AG09319 (cell line): ENCODE data around the gene POLD1.
"Not testable (repeated sequence)": the region's sequence is repeated elsewhere in the genome, so short reads cannot be mapped to it uniquely, and the experiment has no call there.

Source experiments
- DNase-seq: peaks from one replicate; pipeline ENCODE4 v3.0.0-alpha.2; 2010; ENCODE audit warnings: low read depth; ENCODE audit errors: extremely low read depth
- TF ChIP-seq, protein P1 (sequence below): IDR thresholded peaks from 2 replicates; pipeline ENCODE4 v1.5.1; 2011; ENCODE audit warnings: low read depth, mild to moderate bottlenecking, inconsistent platforms, low read length, moderate library complexity

POLD1 gene

DNA sequence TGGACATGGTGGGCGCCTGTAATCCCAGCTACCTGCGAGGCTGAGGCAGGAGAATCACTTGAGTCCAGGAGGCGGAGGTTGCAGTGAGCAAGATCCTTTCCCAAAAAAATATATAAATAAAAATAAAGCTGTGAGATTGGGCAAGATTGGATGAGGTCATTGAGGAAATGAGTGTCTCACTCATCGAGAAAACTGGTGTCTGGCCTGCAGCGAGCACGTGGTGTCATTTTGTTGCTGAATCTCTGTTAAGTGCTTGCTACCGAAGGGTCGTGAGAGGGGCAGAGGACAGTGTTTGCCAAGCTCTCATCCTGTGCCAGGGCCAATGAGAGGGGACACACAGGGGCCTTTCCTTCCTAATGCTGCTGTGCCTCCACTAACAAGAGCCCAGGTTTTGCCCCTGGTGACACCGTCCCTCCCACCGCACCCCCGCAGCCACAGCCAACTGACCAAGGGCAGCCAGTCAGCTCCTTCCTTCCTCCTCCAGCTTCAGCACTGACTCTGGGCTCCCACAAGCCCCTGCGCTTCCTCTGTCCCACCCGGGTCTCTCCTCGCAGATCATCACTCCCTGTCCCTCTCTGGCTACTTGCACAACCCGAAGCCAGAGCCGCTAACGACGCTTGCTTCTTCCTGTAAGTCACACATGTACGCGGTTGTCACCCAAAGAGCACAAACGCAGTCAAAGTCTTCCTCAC, 3.2 kb downstream of the POLD1 start:
- no peak for DNase-seq
- TF ChIP-seq, protein P1, sequence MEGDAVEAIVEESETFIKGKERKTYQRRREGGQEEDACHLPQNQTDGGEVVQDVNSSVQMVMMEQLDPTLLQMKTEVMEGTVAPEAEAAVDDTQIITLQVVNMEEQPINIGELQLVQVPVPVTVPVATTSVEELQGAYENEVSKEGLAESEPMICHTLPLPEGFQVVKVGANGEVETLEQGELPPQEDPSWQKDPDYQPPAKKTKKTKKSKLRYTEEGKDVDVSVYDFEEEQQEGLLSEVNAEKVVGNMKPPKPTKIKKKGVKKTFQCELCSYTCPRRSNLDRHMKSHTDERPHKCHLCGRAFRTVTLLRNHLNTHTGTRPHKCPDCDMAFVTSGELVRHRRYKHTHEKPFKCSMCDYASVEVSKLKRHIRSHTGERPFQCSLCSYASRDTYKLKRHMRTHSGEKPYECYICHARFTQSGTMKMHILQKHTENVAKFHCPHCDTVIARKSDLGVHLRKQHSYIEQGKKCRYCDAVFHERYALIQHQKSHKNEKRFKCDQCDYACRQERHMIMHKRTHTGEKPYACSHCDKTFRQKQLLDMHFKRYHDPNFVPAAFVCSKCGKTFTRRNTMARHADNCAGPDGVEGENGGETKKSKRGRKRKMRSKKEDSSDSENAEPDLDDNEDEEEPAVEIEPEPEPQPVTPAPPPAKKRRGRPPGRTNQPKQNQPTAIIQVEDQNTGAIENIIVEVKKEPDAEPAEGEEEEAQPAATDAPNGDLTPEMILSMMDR: no peak

DNA sequence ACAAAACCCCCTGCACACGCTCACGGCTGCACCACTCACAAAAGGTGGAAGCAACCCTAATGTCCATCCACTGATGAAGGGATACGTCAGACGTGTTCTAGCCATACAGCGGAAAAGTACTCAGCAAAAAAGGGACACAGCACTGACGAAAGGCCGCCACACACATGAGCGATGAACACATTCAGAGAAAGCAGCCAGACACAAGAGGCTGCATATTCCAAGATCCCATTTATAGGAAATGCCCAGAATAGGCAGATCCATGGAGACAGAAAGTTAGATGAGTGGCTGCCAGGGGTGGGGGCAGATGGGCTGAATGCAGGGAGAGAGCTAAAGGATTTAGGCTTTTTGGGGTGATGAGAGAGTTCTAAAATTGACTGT, 3.7 kb downstream of the POLD1 start:
- DNase-seq: no peak
- TF ChIP-seq, protein P1: no peak

DNA sequence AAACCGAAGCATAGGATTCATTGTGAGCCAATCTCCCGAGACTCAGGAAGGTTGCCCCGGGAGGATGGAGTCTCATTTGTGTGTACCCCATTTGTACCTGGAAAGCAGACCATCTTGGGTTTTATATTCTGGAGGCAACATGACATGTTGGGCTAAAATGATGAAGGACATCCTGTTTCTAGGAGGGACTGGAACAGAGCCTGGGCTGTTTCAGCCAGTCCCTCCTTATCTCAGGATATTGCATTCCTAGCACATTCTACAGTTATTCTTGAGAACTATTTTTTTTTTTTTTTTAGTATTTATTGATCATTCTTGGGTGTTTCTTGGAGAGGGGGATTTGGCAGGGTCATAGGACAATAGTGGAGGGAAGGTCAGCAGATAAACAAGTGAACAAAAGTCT, 6.1 kb downstream of the POLD1 start:
- DNase-seq: not testable (repeated sequence)

DNA sequence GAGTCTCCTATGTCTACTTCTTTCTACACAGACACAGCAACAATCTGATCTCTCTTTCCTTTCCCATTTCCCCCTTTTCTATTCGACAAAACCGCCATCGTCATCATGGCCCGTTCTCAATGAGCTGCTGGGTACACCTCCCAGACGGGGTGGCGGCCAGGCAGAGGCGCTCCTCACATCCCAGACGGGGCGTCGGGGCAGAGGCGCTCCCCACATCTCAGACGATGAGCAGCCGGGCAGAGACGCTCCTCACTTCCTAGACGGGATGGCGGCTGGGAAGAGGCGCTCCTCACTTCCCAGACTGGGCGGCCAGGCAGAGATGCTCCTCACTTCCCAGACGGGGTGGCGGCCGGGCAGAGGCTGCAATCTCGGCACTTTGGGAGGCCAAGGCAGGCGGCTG, 6.8 kb downstream of the POLD1 start:
- DNase-seq: not testable (repeated sequence)

DNA sequence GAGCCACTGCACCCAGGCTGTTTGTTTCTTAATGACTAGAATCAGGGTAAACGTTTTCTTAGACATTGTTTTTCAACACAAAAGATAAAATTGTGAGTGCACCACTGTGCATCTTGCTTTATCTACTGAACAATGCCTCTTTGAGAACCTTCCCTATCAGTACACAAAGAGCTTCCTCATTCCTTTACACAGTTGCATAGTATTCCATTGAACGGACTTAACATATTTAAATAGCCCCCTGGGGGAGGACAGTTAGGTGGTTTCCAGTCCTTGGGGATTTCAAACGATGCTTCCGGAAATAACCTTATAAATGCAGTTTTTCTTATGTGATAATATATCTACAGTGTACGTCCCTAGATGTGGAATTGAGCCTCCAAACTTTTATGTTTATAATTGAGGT, 8.6 kb downstream of the POLD1 start:
- DNase-seq: no peak
- TF ChIP-seq, protein P1: no peak

DNA sequence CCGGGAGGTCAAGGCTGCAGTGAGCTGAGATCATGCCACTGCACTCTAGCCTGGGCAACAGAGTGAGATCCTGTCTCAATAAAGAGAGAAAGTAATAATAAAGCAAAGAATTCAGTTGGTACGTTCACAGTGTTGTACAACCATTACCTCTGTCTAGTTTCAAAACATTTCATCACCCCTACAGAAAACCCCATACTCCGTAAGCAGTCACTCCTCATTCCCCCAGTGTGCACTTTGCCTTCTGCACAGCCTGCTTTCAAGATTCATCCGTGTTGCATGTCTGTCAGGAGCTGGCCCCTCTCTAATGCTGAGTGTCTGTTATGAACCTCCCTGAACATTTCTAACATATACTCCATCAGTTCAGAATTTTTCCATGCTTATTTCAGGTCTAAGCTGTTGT, 9.4 kb downstream of the POLD1 start:
- TF ChIP-seq, protein P1: no peak
- DNase-seq: no peak

DNA sequence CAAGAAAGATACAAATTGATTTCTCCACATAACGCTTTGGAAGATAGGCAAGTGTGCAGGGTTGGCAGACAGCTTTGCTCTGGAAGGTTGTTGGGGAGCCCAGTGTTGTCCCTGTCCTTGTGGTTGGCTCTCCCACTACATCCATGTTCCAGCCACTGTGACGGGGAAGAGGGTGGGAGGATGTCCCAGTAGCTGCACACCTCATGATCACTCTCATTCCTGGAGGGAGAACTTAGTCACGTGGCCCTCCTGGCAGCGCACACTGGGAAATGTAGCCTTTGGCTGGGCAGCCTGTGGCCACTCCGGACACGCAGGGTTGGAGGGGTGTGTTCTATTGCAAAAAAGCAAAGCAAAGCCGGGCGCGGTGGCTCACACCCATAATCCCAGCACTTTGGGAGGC, 9.9 kb downstream of the POLD1 start:
- DNase-seq: no peak
- TF ChIP-seq, protein P1: no peak

DNA sequence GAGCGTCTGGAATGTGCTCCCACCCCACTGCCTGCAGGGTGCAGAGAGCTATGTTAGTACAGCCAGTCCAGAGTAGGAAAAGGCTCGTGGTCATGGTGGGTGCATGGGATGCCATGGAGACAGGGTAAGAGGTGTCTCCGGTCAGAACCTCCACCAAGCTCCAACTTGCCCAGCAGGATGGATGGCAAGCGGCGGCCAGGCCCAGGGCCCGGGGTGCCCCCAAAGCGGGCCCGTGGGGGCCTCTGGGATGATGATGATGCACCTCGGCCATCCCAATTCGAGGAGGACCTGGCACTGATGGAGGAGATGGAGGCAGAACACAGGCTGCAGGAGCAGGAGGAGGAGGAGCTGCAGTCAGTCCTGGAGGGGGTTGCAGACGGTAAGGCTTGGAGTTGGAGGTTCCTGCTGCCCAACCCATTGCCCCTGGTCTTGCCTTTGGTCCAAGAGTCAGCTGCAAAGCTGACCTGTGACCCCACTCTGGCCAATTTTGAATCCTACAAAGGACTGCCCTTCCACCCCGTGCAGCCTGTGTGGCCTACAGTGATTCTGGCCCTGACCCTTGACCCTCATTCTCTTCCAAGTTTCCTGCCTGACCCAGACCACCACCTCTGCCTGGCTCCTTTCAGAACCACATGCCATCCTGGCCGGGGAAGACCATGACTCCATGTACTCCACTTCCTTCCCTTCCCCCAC, 14.7 kb downstream of the POLD1 start:
- no peak for DNase-seq
- TF ChIP-seq, protein P1: no peak
